Activated T-cell treated with anti-CD3 and anti-CD28 coated beads, Interleukin-2, amount 50 U/mL, for 72 hours (primary cell): ENCODE measurements around the gene PPARA. TPM values are rescaled to one million over a fixed set of nuclear protein-coding genes. Genes with fewer than 3 reads are reported as not detected.

ENCODE experiments used
- ATAC-seq, 2 donors: fragments of 150-1000 bp; cut with Tn5 transposase; replicated peaks in 1 of 2; 2 replicates each; pipeline ENCODE4 v1.10.0; 2021; ENCODE audit warnings: moderate library complexity in 2 of 2, mild to moderate bottlenecking in 1 of 2
- DNase-seq, 2 donors: peaks; one replicate each; pipeline ENCODE4 v3.0.0; 2021 to 2022; ENCODE audit warnings: mixed read lengths in 1 of 2
- H3K27ac Mint-ChIP-seq: one replicate; pipeline ENCODE4 v1.8.0; 2022; ENCODE audit warnings: mild to moderate bottlenecking, moderate library complexity, mixed read lengths
- H3K27me3 Mint-ChIP-seq: one replicate; pipeline ENCODE4 v1.8.0; 2022; ENCODE audit warnings: low read depth, mixed read lengths
- H3K36me3 Mint-ChIP-seq, 2 donors: one replicate each; pipeline ENCODE4 v1.8.0; 2022; ENCODE audit warnings: mixed read lengths in 2 of 2, mild to moderate bottlenecking in 1 of 2; ENCODE audit not compliant: insufficient read depth in 2 of 2
- H3K4me1 Mint-ChIP-seq: one replicate; pipeline ENCODE4 v1.8.0; 2022; ENCODE audit warnings: low read depth, mixed read lengths
- H3K4me3 Mint-ChIP-seq, 2 donors: one replicate each; pipeline ENCODE4 v1.8.0; 2022; ENCODE audit warnings: mild to moderate bottlenecking in 2 of 2, mixed read lengths in 2 of 2, moderate library complexity in 2 of 2
- H3K9me3 Mint-ChIP-seq, 2 donors: one replicate each; pipeline ENCODE4 v1.8.0; 2022; ENCODE audit warnings: mixed read lengths in 2 of 2
- total RNA-seq, 2 donors: library from RNA; stranded (reverse); gene quantifications; one replicate each; pipeline ENCODE4 v1.2.3, GENCODE V29; 2022

The PPARA gene
- total RNA-seq, result 10 to 100 TPM; 14.8 to 16.6 TPM

- Mint-ChIP-seq H3K27me3 (peaks cover 29% of the 10 kb centered on the region), H3K4me1 (peaks cover 8% of the 10 kb centered on the region), H3K4me3 (peak within 1 kb of the TSS; percentile 88 to 90), H3K27ac (no peak within 1 kb of the TSS), H3K9me3 (no peaks in the 10 kb centered on the region), H3K36me3 (peaks cover 0 to 2% of the 10 kb centered on the region in 2 donors)
- DNase-seq (peak; percentile 93 to 95), ATAC-seq (peak; percentile 90 to 93)
These were observed at the start of gene PPARA for GRCh38 chr22:46150034-46150654. TSS of gene PPARA (plus strand) at chr22:46150526. CDS start at chr22:46198384, 47,858 bp downstream.

- H3K4me1 Mint-ChIP-seq, result no peaks in the 10 kb centered on the region
- no peaks in the 10 kb centered on the region for H3K27me3 Mint-ChIP-seq
- H3K9me3 Mint-ChIP-seq, result no peaks in the 10 kb centered on the region
- no peaks in the 10 kb centered on the region for H3K36me3 Mint-ChIP-seq
- no peak overlapping the region for H3K4me3 Mint-ChIP-seq
- no peak overlapping the region for H3K27ac Mint-ChIP-seq
- ATAC-seq (no peak), DNase-seq (no peak)
These were observed 48.2 kb upstream of the PPARA start for GRCh38 chr22:46102159-46102558.

- H3K27me3 Mint-ChIP-seq, result no peaks in the 10 kb centered on the region
- H3K36me3 Mint-ChIP-seq, result no peaks in the 10 kb centered on the region
- H3K9me3 Mint-ChIP-seq, result no peaks in the 10 kb centered on the region
- ATAC-seq (no peak), DNase-seq (no peak)
- H3K4me3 Mint-ChIP-seq, result no peak overlapping the region
- no peak overlapping the region for H3K27ac Mint-ChIP-seq
- no peaks in the 10 kb centered on the region for H3K4me1 Mint-ChIP-seq
These were observed 47.6 kb upstream of the PPARA start for GRCh38 chr22:46102752-46103151.

GRCh38 chr22:46103181-46103580 lies 47.1 kb upstream of the PPARA start:
- H3K27ac Mint-ChIP-seq, result no peak overlapping the region
- no peaks in the 10 kb centered on the region for H3K9me3 Mint-ChIP-seq
- DNase-seq, result no peak
- no peak for ATAC-seq
- no peak overlapping the region for H3K4me3 Mint-ChIP-seq
- no peaks in the 10 kb centered on the region for H3K27me3 Mint-ChIP-seq
- no peaks in the 10 kb centered on the region for H3K4me1 Mint-ChIP-seq
- H3K36me3 Mint-ChIP-seq, result no peaks in the 10 kb centered on the region

GRCh38 chr22:46103664-46104063 lies 46.7 kb upstream of the PPARA start:
- Mint-ChIP-seq H3K27me3 (no peaks in the 10 kb centered on the region), H3K9me3 (no peaks in the 10 kb centered on the region), H3K27ac (no peak overlapping the region), H3K36me3 (no peaks in the 10 kb centered on the region), H3K4me1 (no peaks in the 10 kb centered on the region), H3K4me3 (no peak overlapping the region)
- ATAC-seq (no peak), DNase-seq (no peak)

GRCh38 chr22:46104170-46104880 lies 46.0 kb upstream of the PPARA start:
- DNase-seq (no peak), ATAC-seq (no peak)
- no peaks in the 10 kb centered on the region for H3K9me3 Mint-ChIP-seq
- no peak overlapping the region for H3K4me3 Mint-ChIP-seq
- H3K4me1 Mint-ChIP-seq, result no peaks in the 10 kb centered on the region
- no peaks in the 10 kb centered on the region for H3K36me3 Mint-ChIP-seq
- H3K27ac Mint-ChIP-seq, result no peak overlapping the region
- no peaks in the 10 kb centered on the region for H3K27me3 Mint-ChIP-seq

GRCh38 chr22:46104881-46105493 lies 45.3 kb upstream of the PPARA start:
- no peaks in the 10 kb centered on the region for H3K9me3 Mint-ChIP-seq
- H3K4me1 Mint-ChIP-seq, result no peaks in the 10 kb centered on the region
- H3K27ac Mint-ChIP-seq, result no peak overlapping the region
- H3K36me3 Mint-ChIP-seq, result no peaks in the 10 kb centered on the region
- H3K27me3 Mint-ChIP-seq, result no peaks in the 10 kb centered on the region
- no peak for ATAC-seq
- no peak overlapping the region for H3K4me3 Mint-ChIP-seq
- no peak for DNase-seq

- Mint-ChIP-seq H3K9me3 (no peaks in the 10 kb centered on the region), H3K4me1 (no peaks in the 10 kb centered on the region), H3K27ac (no peak overlapping the region), H3K27me3 (no peaks in the 10 kb centered on the region), H3K36me3 (no peaks in the 10 kb centered on the region), H3K4me3 (no peak overlapping the region)
- no peak for ATAC-seq
- no peak for DNase-seq
These were observed 44.6 kb upstream of the PPARA start for GRCh38 chr22:46105494-46106278.

GRCh38 chr22:46106279-46107022 lies 43.9 kb upstream of the PPARA start:
- Mint-ChIP-seq H3K4me3 (no peak overlapping the region), H3K27me3 (no peaks in the 10 kb centered on the region), H3K27ac (no peak overlapping the region), H3K36me3 (no peaks in the 10 kb centered on the region), H3K9me3 (no peaks in the 10 kb centered on the region), H3K4me1 (no peaks in the 10 kb centered on the region)
- DNase-seq (no peak), ATAC-seq (no peak)

GRCh38 chr22:46107089-46107664 lies 43.1 kb upstream of the PPARA start:
- Mint-ChIP-seq H3K9me3 (no peaks in the 10 kb centered on the region), H3K4me1 (no peaks in the 10 kb centered on the region), H3K36me3 (no peaks in the 10 kb centered on the region), H3K27ac (no peak overlapping the region), H3K27me3 (no peaks in the 10 kb centered on the region), H3K4me3 (no peak overlapping the region)
- no peak for DNase-seq
- ATAC-seq, result no peak

- H3K4me3 Mint-ChIP-seq, result no peak overlapping the region
- H3K27me3 Mint-ChIP-seq, result no peaks in the 10 kb centered on the region
- no peaks in the 10 kb centered on the region for H3K36me3 Mint-ChIP-seq
- ATAC-seq (no peak), DNase-seq (no peak)
- no peaks in the 10 kb centered on the region for H3K4me1 Mint-ChIP-seq
- no peak overlapping the region for H3K27ac Mint-ChIP-seq
- H3K9me3 Mint-ChIP-seq, result no peaks in the 10 kb centered on the region
These were observed 42.4 kb upstream of the PPARA start for GRCh38 chr22:46107753-46108563.
